SJCRH30 (cell line): Measurements from ENCODE around the gene FAM163B. TPM values are rescaled to one million over a fixed set of nuclear protein-coding genes. Genes with fewer than 3 reads are reported as not detected.

ENCODE experiments used
- DNase-seq, 2 experiments: peaks; one replicate each; pipeline ENCODE4 v3.0.0-alpha.2; 2015 to 2020
- H3K27ac ChIP-seq: fragments of 250-450 bp; sonication (Bioruptor Pico); 2 replicates; pipeline ENCODE4 v1.5.1; 2020; ENCODE audit warnings: mild to moderate bottlenecking, moderate library complexity
- H3K27me3 ChIP-seq: fragments of 250-450 bp; sonication (Bioruptor Pico); 2 replicates; pipeline ENCODE4 v1.5.1; 2020; ENCODE audit warnings: mild to moderate bottlenecking, moderate library complexity
- H3K36me3 ChIP-seq: fragments of 250-450 bp; sonication (Bioruptor Pico); 2 replicates; pipeline ENCODE4 v1.5.1; 2020; ENCODE audit warnings: mild to moderate bottlenecking, moderate library complexity
- H3K4me1 ChIP-seq: fragments of 250-450 bp; sonication (Bioruptor Pico); 2 replicates; pipeline ENCODE4 v1.5.1; 2020; ENCODE audit warnings: mild to moderate bottlenecking, moderate library complexity
- H3K4me3 ChIP-seq: fragments of 250-450 bp; sonication (Bioruptor Pico); 2 replicates; pipeline ENCODE4 v1.5.1; 2020; ENCODE audit warnings: mild to moderate bottlenecking, moderate library complexity
- H3K9me3 ChIP-seq: fragments of 250-450 bp; sonication (Bioruptor Pico); replicated peaks from 2 replicates; pipeline ENCODE4 v1.5.1; 2020; ENCODE audit warnings: mild to moderate bottlenecking, moderate library complexity
- total RNA-seq: library from RNA; depleted of rRNA; stranded (reverse); fragments of >200 nt; shearing (Covaris generic); gene quantifications from 2 replicates; pipeline ENCODE4 v1.2.3, GENCODE V29; 2014

Gene FAM163B
- total RNA-seq, 1 experiment from 2014 or later = 3.4 TPM

DNA sequence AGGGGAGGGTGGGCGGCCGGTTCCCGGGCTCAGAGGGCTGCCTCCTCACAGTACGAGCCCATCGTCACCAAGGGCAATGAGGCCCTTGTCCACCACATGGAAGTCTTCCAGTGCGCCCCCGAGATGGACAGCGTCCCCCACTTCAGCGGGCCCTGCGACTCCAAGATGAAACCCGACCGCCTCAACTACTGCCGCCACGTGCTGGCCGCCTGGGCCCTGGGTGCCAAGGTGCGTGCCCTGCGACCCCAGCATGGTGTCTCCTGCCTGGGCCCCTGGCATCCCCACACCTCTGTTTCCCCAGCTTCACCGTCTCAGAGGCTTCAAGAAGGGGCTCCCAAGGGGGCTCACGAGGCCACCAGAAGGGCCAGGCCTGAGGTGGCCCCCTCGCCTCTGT is 34.2 kb upstream of the FAM163B start:
- DNase-seq = no peak
- Histone ChIP-seq H3K9me3 (no peaks in the 10 kb centered on the region), H3K27me3 (no peaks in the 10 kb centered on the region), H3K36me3 (no peaks in the 10 kb centered on the region), H3K4me1 (no peaks in the 10 kb centered on the region), H3K27ac (no peak overlapping the region), H3K4me3 (no peak overlapping the region)

DNA sequence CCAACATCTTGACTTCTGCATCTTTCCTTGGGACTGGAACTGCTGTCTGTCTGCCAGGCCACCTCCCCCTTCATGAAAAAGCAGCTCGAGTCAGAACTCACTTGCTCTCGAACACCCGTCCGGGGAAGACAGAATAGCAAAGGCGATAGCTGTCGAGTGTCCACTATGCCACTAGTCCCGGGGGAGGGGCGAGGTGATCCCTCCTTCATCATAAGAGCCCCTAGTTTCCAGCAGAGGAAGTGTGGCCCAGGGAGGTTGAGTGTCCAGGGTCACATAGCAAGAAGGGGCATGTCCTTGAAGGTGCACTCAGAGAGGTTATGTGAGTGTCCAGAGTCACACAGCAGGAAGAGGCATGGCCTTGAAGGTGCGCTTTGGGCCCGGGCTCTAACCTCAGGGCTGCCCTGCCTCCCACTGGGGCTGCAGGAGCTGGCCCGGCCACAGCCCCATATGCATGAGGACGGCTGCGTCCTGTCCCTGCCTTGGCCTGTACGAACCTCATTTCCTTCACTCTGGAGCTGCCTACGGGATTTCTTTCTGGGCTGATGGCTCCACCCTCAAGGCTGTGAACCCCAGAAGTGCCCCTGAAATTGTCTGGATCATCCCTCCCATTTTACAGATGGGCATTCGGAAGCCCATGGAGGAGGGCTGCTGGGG is 33.6 kb upstream of the FAM163B start:
- DNase-seq = no peak
- Histone ChIP-seq H3K9me3 (no peaks in the 10 kb centered on the region), H3K4me3 (no peak overlapping the region), H3K27me3 (no peaks in the 10 kb centered on the region), H3K36me3 (no peaks in the 10 kb centered on the region), H3K27ac (no peak overlapping the region), H3K4me1 (no peaks in the 10 kb centered on the region; the same call in 1 of the 2 replicates)

DNA sequence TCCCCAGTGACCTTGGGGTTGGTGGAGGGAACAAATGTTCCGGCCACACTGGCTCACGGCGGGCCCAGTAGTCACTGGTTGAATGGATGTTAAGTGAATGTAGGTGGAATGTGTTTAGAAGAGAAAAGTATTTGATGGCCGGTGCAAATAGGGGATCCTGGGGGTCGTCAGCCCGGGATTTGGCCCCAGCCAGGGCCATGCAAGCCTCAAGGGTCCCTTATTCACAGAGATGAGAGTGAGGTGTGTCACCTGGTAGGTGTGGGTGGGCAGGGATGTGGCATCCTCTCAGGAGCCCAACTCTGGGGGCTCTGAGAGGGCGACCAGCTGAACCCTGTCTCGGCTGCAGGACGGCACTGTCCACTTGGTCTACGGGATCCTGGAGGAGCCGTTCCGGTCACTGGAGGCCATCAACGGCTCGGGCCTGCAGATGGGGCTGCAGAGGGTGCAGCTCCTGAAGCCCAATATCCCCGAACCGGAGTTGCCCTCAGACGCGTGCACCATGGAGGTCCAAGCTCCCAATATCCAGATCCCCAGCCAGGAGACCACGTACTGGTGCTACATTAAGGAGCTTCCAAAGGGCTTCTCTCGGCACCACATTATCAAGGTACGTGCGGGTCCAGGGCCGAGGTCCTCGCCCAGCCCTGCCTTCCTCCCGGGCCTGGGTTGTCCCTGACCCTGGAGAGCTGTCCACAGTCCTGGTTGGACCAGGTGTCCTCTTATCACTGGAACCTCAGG is 32.8 kb upstream of the FAM163B start:
- Histone ChIP-seq H3K27ac (no peak overlapping the region), H3K27me3 (no peaks in the 10 kb centered on the region), H3K4me3 (no peak overlapping the region), H3K4me1 (no peaks in the 10 kb centered on the region; the same call in 1 of the 2 replicates), H3K36me3 (no peaks in the 10 kb centered on the region), H3K9me3 (no peaks in the 10 kb centered on the region)
- DNase-seq = no peak

DNA sequence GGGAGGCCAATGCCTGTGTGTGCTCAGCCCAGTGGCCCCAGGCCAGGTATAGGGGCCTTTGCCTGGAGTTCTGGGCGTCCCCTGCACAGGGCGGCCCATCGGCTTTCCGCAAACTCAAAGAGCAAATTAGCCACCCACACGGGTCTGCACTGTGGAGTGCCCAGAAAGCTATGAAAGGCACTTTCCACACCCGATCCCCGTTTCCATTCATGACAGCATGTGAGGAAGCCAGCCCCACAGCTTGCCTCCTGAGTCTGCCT is 32.1 kb upstream of the FAM163B start:
- Histone ChIP-seq H3K27me3 (no peaks in the 10 kb centered on the region), H3K4me3 (no peak overlapping the region), H3K36me3 (no peaks in the 10 kb centered on the region), H3K4me1 (no peaks in the 10 kb centered on the region; the same call in 1 of the 2 replicates), H3K9me3 (no peaks in the 10 kb centered on the region), H3K27ac (no peak overlapping the region)
- DNase-seq = no peak

DNA sequence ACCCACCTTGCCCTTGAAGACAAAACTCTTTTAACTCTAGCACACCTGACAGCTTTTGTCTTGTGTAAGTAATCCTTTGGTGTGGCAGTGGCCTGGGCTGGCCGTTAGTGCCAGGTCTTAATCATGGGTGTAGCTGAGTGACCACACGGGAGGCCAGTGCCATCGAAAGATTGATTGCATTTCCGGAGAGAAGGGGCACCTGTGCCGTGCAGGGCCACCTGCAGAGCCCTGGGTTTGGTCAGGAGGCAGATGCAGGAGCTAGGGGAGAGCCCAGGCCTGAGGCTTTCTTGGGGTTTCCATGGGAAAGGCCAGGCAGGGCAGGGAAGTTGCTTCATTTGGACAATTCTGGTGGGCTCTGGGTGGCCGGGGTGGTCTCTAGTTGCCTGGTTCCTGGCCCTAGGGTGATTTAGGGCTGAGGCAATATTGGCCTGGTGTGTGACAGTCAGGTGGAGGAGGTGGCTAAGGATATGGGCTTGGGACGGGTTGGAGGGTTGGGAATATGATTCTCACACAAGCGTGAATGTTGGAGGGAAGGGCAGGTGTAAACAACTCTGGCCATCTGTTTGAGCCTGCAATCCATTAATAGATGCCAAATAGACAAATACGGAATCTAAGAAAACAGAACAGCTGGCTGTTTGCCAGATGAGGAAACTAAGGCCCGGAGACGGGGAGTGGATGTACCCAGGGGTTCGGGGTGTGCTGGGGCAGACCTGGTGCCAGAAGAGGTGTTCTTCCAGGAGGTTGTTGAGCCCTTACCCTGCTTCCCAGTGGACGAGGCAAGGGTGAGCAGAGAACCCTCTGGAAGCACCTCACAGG is 31.6 kb upstream of the FAM163B start:
- Histone ChIP-seq H3K4me3 (no peak overlapping the region), H3K9me3 (no peaks in the 10 kb centered on the region), H3K4me1 (peaks cover 3% of the 10 kb centered on the region), H3K36me3 (no peaks in the 10 kb centered on the region), H3K27ac (no peak overlapping the region), H3K27me3 (no peaks in the 10 kb centered on the region)
- no peak for DNase-seq

DNA sequence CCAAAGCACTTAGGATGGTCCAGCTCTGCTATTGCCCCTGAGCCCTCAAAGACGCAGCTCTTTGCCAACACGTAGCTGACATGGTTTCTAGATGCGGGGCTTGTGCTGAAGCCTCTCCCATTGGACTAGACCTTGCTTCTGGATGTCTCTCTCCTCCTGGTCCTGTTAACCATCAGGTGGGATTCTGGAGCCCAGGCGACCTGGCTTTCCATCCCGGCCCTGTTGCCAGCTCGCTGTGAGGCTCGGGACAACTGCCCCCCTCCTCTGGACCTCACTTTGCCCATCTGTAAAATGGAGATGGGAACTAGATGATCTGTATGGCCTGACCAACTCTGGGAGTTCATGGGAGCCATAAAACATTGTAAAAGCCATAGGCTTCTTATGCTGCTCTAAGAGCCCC is 31.0 kb upstream of the FAM163B start:
- peaks cover 9% of the 10 kb centered on the region for H3K4me1 ChIP-seq

DNA sequence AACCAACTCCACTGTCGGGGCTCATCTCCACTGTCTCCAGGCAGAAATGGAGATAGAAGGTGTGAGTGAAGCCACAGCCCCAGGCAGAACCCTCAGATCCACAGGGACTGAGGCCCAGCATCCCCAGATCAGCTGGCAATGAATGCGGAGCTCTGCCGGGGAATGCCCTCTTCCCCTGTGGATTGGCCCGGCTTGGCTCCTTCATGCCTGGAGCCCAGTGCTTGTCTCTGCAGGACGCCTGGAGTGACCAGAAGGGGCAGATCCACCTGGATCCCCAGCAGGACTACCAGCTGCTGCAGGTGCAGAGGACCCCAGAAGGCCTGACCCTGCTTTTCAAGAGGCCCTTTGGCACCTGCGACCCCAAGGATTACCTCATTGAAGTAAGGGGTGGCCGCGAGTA is 30.4 kb upstream of the FAM163B start:
- Histone ChIP-seq H3K9me3 (no peaks in the 10 kb centered on the region), H3K4me3 (no peak overlapping the region), H3K27ac (no peak overlapping the region), H3K27me3 (no peaks in the 10 kb centered on the region), H3K4me1 (peaks cover 15% of the 10 kb centered on the region), H3K36me3 (no peaks in the 10 kb centered on the region)
- no peak for DNase-seq

More for the DNA sequence above, 31.0 kb upstream of the FAM163B start:
- no peaks in the 10 kb centered on the region for H3K36me3 ChIP-seq
- no peaks in the 10 kb centered on the region for H3K9me3 ChIP-seq
- H3K27me3 ChIP-seq = no peaks in the 10 kb centered on the region
- no peak overlapping the region for H3K27ac ChIP-seq
- no peak for DNase-seq
- H3K4me3 ChIP-seq = no peak overlapping the region

DNA sequence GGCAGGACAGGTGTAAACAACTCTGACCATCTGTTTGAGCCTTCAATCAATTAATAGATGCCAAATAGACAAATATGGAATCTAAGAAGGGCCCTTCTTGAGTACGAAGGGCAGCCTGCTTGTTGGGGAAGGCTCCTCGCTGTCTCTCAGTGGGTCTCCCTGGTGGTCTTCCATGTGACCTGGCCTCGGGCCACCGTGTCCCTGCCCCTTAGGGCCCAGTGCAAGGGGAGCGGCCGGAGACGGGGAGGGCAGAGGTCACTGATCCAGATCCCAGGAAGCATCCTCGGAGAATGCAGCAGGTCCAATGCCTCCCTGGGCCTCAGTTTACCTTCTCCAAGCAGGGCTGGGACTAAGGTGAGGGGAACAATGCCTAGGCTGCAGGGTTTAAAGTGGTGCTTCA is 29.5 kb upstream of the FAM163B start:
- no peaks in the 10 kb centered on the region for H3K27me3 ChIP-seq

DNA sequence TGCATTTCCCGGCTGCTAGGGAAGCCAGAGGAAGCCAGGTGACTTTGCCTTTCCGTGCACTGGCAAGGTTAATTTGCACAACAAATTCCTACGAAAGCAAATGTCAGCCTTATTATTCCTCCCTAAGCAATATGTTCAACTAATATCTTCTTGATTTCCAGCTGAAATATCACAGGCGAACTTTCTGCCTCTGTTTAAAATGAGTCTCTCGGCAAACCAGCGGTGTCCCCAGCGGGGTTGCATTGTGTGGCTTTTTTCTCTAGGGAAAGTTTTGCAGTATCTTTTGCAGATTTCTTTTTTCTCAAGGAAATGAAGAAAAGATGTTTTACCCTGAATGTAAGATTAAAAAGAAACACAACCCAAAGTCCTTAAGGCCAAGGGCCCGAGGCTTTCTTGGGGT is 28.9 kb upstream of the FAM163B start:
- no peaks in the 10 kb centered on the region for H3K9me3 ChIP-seq
- DNase-seq = no peak
- H3K27ac ChIP-seq = no peak overlapping the region
- H3K36me3 ChIP-seq = no peaks in the 10 kb centered on the region
- no peaks in the 10 kb centered on the region for H3K27me3 ChIP-seq
- no peak overlapping the region for H3K4me3 ChIP-seq
- peaks cover 29% of the 10 kb centered on the region for H3K4me1 ChIP-seq

More for the DNA sequence above, 29.5 kb upstream of the FAM163B start:
- Histone ChIP-seq H3K27ac (no peak overlapping the region), H3K9me3 (no peaks in the 10 kb centered on the region), H3K36me3 (no peaks in the 10 kb centered on the region), H3K4me3 (no peak overlapping the region), H3K4me1 (peaks cover 24% of the 10 kb centered on the region)
- DNase-seq = no peak

DNA sequence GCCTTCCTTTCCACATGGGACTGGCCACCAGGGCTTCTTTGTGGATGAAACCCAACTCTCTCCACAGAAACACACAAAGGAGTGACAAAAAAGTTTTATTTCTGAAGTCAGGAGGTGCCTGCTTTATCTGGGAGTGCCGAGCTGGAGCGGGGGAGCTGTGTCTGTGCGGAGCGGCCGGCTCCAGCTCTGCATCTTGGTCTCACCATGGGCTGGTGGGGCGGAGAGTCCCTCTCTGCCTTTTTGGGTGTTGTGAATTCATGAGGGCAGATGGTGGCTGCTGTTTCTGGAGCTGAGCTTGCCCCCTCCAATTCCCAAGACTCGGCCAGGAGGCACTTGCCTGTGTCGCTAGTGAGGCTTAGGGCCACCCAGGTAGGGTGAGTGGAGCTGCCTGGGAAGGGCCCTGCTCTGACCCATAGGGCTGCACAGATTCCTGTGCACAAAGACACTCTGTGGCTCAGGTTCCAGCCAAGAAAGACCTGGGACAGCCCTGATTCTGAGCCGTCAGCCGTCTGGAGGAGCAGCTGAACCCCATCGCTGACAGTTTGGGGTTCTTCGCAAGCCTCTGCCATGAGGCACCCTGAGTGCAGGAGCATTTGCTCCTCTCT is 28.4 kb upstream of the FAM163B start:
- Histone ChIP-seq H3K27ac (no peak overlapping the region), H3K27me3 (no peaks in the 10 kb centered on the region), H3K9me3 (no peaks in the 10 kb centered on the region), H3K4me1 (peaks cover 33% of the 10 kb centered on the region), H3K4me3 (no peak overlapping the region), H3K36me3 (no peaks in the 10 kb centered on the region)
- no peak for DNase-seq

DNA sequence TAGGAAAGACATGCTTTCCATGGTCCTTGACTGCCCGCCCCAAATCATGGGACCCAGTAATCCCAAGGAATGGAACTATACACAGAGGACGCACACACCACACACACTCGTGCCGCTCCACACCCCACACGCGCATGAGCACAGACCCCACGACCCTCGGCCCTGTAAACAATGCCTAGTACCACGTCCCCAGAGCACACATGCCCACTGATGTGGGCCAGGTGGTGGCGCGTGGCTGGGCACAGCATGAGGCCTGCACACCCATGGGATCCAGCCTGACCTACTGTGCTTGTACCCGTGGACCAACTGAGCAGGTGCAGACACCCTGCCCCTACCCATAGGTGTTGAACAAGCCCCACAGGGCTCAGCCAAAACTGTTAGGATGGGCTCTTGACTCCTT is 27.7 kb upstream of the FAM163B start:
- peaks cover 40% of the 10 kb centered on the region for H3K4me1 ChIP-seq
- H3K4me3 ChIP-seq = no peak overlapping the region
- no peaks in the 10 kb centered on the region for H3K36me3 ChIP-seq
- no peak overlapping the region for H3K27ac ChIP-seq
- no peak for DNase-seq
- no peaks in the 10 kb centered on the region for H3K27me3 ChIP-seq
- no peaks in the 10 kb centered on the region for H3K9me3 ChIP-seq

DNA sequence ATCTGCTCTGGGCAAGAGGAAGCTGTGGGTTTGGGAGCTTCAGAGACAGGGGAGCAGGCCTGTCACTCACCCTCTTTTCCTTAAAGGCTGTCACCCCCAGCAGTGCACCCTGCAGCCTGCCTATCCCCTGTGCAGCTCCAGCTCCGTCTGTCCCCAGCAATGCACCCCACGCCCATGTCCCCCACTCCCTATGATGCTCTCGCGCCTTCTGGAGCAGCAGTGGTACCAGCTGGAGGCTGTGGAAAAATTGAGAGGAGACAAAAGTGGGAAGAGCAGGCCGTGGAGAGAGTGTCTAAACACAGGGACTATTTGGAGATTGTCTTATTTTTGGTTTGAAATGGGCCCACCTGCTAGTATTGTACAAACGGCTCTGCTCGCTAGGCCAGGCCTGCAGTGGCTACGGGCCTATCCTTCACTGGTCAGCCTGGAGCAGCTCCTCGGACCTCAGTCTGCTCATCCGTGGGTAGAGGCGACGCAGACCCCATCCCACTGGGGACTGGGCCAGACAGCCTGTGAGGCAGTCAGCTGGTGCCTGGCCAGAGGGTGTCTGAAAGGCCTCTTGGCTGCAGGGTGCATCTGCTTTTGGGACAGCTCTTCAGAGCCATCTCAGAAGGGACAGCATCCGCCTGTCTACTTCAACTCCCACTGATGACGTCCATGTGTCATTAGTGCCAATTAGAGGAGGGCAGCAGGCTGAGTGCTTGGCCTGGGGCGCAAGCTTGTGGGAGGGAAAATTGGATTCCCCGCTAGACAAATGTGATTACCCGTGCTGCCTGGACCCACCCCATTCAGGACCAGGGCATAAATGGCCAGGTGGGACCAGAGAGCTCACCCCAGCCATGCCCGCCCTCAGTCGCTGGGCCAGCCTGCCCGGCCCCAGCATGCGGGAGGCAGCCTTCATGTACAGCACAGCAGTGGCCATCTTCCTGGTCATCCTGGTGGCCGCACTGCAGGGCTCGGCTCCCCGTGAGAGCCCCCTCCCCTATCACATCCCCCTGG is 26.6 kb upstream of the FAM163B start, which contains the start of gene DBH:
TSS of gene DBH (plus strand) at position 831 of the 999 bp plus-strand sequence. CDS start at position 840, 9 bp downstream.
- Histone ChIP-seq H3K4me3 (peak within 1 kb of the TSS; percentile 21), H3K36me3 (no peaks in the 10 kb centered on the region), H3K4me1 (peaks cover 42% of the 10 kb centered on the region), H3K27ac (peak within 1 kb of the TSS; percentile 79; the same call in 1 of the 2 replicates), H3K9me3 (no peaks in the 10 kb centered on the region), H3K27me3 (no peaks in the 10 kb centered on the region)
- no peak for DNase-seq

DNA sequence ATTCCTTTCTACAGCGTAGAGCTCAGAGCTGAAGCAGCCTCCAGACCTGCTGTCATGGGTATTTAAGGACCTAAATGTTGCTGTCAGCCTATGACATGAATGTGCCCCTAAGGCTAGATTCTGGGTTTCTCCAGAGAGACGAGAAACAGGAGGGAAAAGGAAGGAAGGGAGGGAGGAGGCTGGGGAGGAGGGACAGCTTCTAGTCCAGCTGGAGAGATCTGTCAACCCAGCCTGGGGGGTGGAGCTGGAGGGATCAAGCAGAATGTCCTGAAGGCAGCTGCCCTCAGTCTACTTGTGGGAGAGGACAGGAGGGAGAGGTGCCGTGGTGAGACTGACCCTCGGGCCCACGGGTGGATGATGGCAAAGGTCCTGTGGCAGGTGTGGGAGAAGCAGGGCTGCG is 25.9 kb upstream of the FAM163B start:
- peaks cover 42% of the 10 kb centered on the region for H3K4me1 ChIP-seq
- no peaks in the 10 kb centered on the region for H3K9me3 ChIP-seq
- peak overlapping the region; percentile 79; the same call in 1 of the 2 replicates for H3K27ac ChIP-seq
- H3K36me3 ChIP-seq = no peaks in the 10 kb centered on the region
- H3K27me3 ChIP-seq = no peaks in the 10 kb centered on the region
- DNase-seq = peak; percentile 91 to 93
- peak overlapping the region; percentile 21 for H3K4me3 ChIP-seq
